Panc1 (cell line): ENCODE data around the gene CST6. TPM values are rescaled to one million over a fixed set of nuclear protein-coding genes. Genes with fewer than 3 reads are reported as not detected.

Source experiments
- ATAC-seq: fragments of 200-7000 bp; cut with Tn5 transposase; 2 replicates; pipeline ENCODE4 v1.9.1; 2020; ENCODE audit warnings: mild to moderate bottlenecking, moderate library complexity
- BruUV-seq: library from RNA; stranded (reverse); fragments of 400-500 nt; replicated peaks from 2 replicates; lab custom pipeline; 2021; lab: Mats Ljungman, UMichigan
- CTCF ChIA-PET: fragments of 300-600 bp; sonication (Branson Sonifier 250); formaldehyde crosslinking; loops from one replicate; lab custom pipeline; 2022; ENCODE audit warnings: antibody characterized with exemption; lab: Charles Lee
- POLR2A ChIA-PET: fragments of 300-600 bp; sonication (Branson Sonifier 250); formaldehyde crosslinking; loops from one replicate; lab custom pipeline; 2022; ENCODE audit warnings: antibody characterized with exemption; lab: Charles Lee
- DNase-seq: peaks from one replicate; pipeline ENCODE4 v3.0.0-alpha.2; 2010; ENCODE audit warnings: low read depth, low spot score
- H3K27ac ChIP-seq: 2 replicates; pipeline ENCODE4 v1.5.1; 2011; ENCODE audit warnings: mild to moderate bottlenecking, low read length, inconsistent platforms
- H3K27me3 ChIP-seq: fragments of 200-500 bp; sonication (Bioruptor generic); 2 replicates; pipeline ENCODE4 v1.6.0; 2014; ENCODE audit warnings: low read length, inconsistent platforms; ENCODE audit not compliant: control insufficient read depth, insufficient read depth
- H3K36me3 ChIP-seq: fragments of 200-500 bp; sonication (Bioruptor generic); 2 replicates; pipeline ENCODE4 v1.5.1; 2014; ENCODE audit warnings: inconsistent platforms, mild to moderate bottlenecking, low read length, moderate library complexity; ENCODE audit not compliant: control insufficient read depth, insufficient read depth
- H3K4me1 ChIP-seq: 2 replicates; pipeline ENCODE4 v1.5.1; 2011; ENCODE audit warnings: inconsistent platforms, mild to moderate bottlenecking, low read length, moderate library complexity; ENCODE audit not compliant: control insufficient read depth, insufficient read depth
- H3K4me3 ChIP-seq, 2 experiments: 2 replicates each; pipeline ENCODE4 v1.5.1; 2011 to 2012; ENCODE audit warnings: low read depth in 2 of 2, low read length in 2 of 2, mild to moderate bottlenecking in 2 of 2, inconsistent platforms in 1 of 2, moderate library complexity in 1 of 2
- H3K9me3 ChIP-seq: fragments of 200-500 bp; sonication (Bioruptor generic); 2 replicates; pipeline ENCODE4 v1.5.1; 2014; ENCODE audit warnings: low read depth, mild to moderate bottlenecking, inconsistent platforms, low read length, moderate library complexity; ENCODE audit not compliant: control insufficient read depth, insufficient read depth
- CTCF ChIP-seq: fragments of 450-650 bp; IDR thresholded peaks from 2 replicates; pipeline ENCODE4 v1.5.1; 2017; ENCODE audit warnings: mild to moderate bottlenecking
- POLR2AphosphoS5 ChIP-seq: IDR thresholded peaks from 2 replicates; pipeline ENCODE4 v1.6.1; 2012; ENCODE audit warnings: mild to moderate bottlenecking, low read depth, low read length, moderate library complexity
- REST ChIP-seq, 2 experiments: IDR thresholded peaks; 2 replicates each; pipeline ENCODE4 v1.6.1; 2011 to 2012; ENCODE audit warnings: low read depth in 2 of 2, control low read depth in 1 of 2, low read length in 1 of 2, mild to moderate bottlenecking in 1 of 2, moderate library complexity in 1 of 2; ENCODE audit not compliant: insufficient read depth in 1 of 2
- SIN3A ChIP-seq: IDR thresholded peaks from 2 replicates; pipeline ENCODE4 v1.6.1; 2012; ENCODE audit warnings: low read depth, mild to moderate bottlenecking, low read length, moderate library complexity, borderline replicate concordance; ENCODE audit not compliant: insufficient read depth
- TCF7L2 ChIP-seq: IDR thresholded peaks from 2 replicates; pipeline ENCODE4 v1.6.1; 2011; ENCODE audit warnings: mild to moderate bottlenecking, low read depth, low read length, inconsistent platforms
- in situ Hi-C: cut with HindIII; loops from 2 replicates; pipeline ENCODE4 v1.10.0; 2016; ENCODE audit warnings: low sequenced_read_pairs, low pct_unique_long_range_greater_than_20kb
- intact Hi-C: fragments of 100-400 bp; cut with micrococcal nuclease; formaldehyde crosslinking; loops from one replicate; pipeline ENCODE4 v1.10.0; 2022; ENCODE audit not compliant: unreplicated experiment
- total RNA-seq: library from RNA; stranded (reverse); gene quantifications from one replicate; pipeline ENCODE4 v1.2.1, GENCODE V29; 2021; ENCODE audit not compliant: unreplicated experiment

Gene CST6
- total RNA-seq, 1 experiment from 2014 or later, result 0.23 TPM

- ChIA-PET CTCF (interaction anchor here (0.6 kb wide), 1 partner anchor 9 kb away, joined by 6 read pairs; no protein-coding TSS in a partner anchor), POLR2A (interaction anchor here (0.5 to 0.9 kb wide), 7 partner anchors 40 to 1031 kb away, joined by 3 to 14 read pairs (median 7); partner anchors contain the start of genes SF3B2, YIF1A and ZDHHC24)
- peaks cover 43% of the 10 kb centered on the region for H3K4me1 ChIP-seq
- H3K27me3 ChIP-seq, result no peaks in the 10 kb centered on the region
- H3K9me3 ChIP-seq, result no peaks in the 10 kb centered on the region
- H3K27ac ChIP-seq, result peak within 1 kb of the TSS; percentile 100
- BruUV-seq, result no TSS peak
- peak; percentile 96 for TF ChIP-seq SIN3A
- TF ChIP-seq REST (IDR thresholded peaks at IDR 0.05; ENCODE audit: insufficient read depth in 1 of 2, low read depth in 2 of 2, low read length in 1 of 2), result peak in 1 of 2 experiments; percentile 43; a peak in 2 of 4 replicates
- peak; percentile 92 for TF ChIP-seq POLR2AphosphoS5
- TF ChIP-seq CTCF, result no peak
- TF ChIP-seq TCF7L2, result peak; percentile 78
- peak within 1 kb of the TSS; percentile 63 to 100 for H3K4me3 ChIP-seq
- DNase-seq, result peak; percentile 96
- peak; percentile 90 for ATAC-seq
- peaks cover 35% of the 10 kb centered on the region for H3K36me3 ChIP-seq
- intact Hi-C loops, result no loop called here
- in situ Hi-C loops, result no loop called here
Observed at GRCh38 chr11:66001942-66002647, 9.7 kb upstream of the CST6 start, which contains the start of the genes BANF1 and EIF1AD. Gene BANF1, plus strand, starts transcription at chr11:66002503. Its CDS starts 748 bp downstream, at chr11:66003251. Gene EIF1AD, minus strand, starts transcription at chr11:66002157. Its CDS starts 1,768 bp downstream, at chr11:66000389.

GRCh38 chr11:66002648-66003225 is 9.1 kb upstream of the CST6 start:
- CTCF ChIA-PET, result interaction anchor here (0.6 to 0.7 kb wide), 2 partner anchors 26 to 75 kb away, joined by 3 read pairs; no protein-coding TSS in a partner anchor
- in situ Hi-C loops, result no loop called here
- no TSS peak for BruUV-seq
- intact Hi-C loops, result no loop called here
- TF ChIP-seq TCF7L2 (no peak), SIN3A (0 out of 2 replicates have a peak, but pooled peaks have one; percentile 71), CTCF (no peak), POLR2AphosphoS5 (no peak; the same call in 1 of the 2 replicates)
- H3K36me3 ChIP-seq, result peaks cover 30% of the 10 kb centered on the region
- DNase-seq, result no peak
- POLR2A ChIA-PET, result interaction anchor here (0.5 to 0.9 kb wide), 3 partner anchors 49 to 291 kb away, joined by 6 to 14 read pairs (median 9); partner anchors contain the start of genes SF3B2 and YIF1A
- peak; percentile 78 for ATAC-seq
- peak overlapping the region; percentile 63 to 100 for H3K4me3 ChIP-seq
- H3K9me3 ChIP-seq, result no peaks in the 10 kb centered on the region
- H3K27me3 ChIP-seq, result no peaks in the 10 kb centered on the region
- peak overlapping the region; percentile 100 for H3K27ac ChIP-seq
- peaks cover 49% of the 10 kb centered on the region for H3K4me1 ChIP-seq
